Endothelial cell (in vitro differentiated cells): ENCODE results near the gene EGR1. TPM values are rescaled to one million over a fixed set of nuclear protein-coding genes. Genes with fewer than 3 reads are reported as not detected.
A peak's percentile ranks its signal among the peaks of the same experiment; 100 is the strongest.

Source experiments
- DNase-seq: peaks from one replicate; pipeline ENCODE4 v3.0.0; 2021; ENCODE audit warnings: low spot score
- H3K27ac Mint-ChIP-seq: one replicate; pipeline ENCODE4 v1.8.0; 2021; ENCODE audit warnings: mixed read lengths, inconsistent platforms; ENCODE audit not compliant: unreplicated experiment
- H3K27me3 Mint-ChIP-seq: one replicate; pipeline ENCODE4 v1.8.0; 2021; ENCODE audit warnings: mild to moderate bottlenecking, moderate library complexity, mixed read lengths, inconsistent platforms; ENCODE audit not compliant: unreplicated experiment
- H3K36me3 Mint-ChIP-seq: one replicate; pipeline ENCODE4 v1.8.0; 2021; ENCODE audit warnings: mild to moderate bottlenecking, low read depth, mixed read lengths, inconsistent platforms; ENCODE audit not compliant: unreplicated experiment
- H3K4me1 Mint-ChIP-seq: one replicate; pipeline ENCODE4 v1.8.0; 2021; ENCODE audit warnings: mild to moderate bottlenecking, mixed read lengths, inconsistent platforms; ENCODE audit not compliant: unreplicated experiment
- H3K4me3 Mint-ChIP-seq: one replicate; pipeline ENCODE4 v1.8.0; 2021; ENCODE audit warnings: mild to moderate bottlenecking, mixed read lengths, inconsistent platforms; ENCODE audit not compliant: unreplicated experiment
- H3K9me3 Mint-ChIP-seq: one replicate; pipeline ENCODE4 v1.8.0; 2021; ENCODE audit warnings: mixed read lengths, inconsistent platforms; ENCODE audit not compliant: unreplicated experiment
- total RNA-seq: library from RNA; stranded (reverse); fragmentation: NEBNext Ultra II Directional; extraction: Animal tissue kit (Norgen Biotek cat#: 25700); gene quantifications from one replicate; pipeline ENCODE4 v1.2.1, GENCODE V29; 2021; ENCODE audit not compliant: unreplicated experiment
- TF ChIP-seq, protein P1 (sequence below): fragments of 200-600 bp; sonication (generic); IDR thresholded peaks from one replicate; pipeline ENCODE4 v1.5.0; 2021; ENCODE audit warnings: antibody characterized with exemption; ENCODE audit not compliant: unreplicated experiment

EGR1 gene
- total RNA-seq, 1 donor from 2014 or later = 2.1 TPM

DNA sequence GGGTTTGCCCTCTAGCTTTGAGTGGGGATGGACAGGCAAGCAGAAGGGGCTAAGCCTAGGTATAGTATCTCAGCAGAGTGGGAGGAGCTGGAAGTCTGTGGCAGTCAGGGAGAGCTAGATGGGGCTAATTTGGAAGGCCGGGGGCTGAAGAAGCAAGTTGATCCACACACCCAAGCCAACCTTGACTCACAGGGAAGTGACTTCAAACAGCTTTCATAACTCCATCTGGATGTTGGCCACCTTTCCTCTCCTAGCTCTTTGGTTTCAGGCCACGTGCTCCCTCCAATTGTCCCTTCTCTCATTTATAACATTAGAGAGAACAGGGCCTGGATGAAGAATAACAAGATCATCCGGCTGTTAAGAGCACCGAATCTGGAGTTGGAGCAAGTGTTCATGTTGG lies 36.8 kb downstream of the EGR1 start:
- Mint-ChIP-seq H3K36me3 (peaks cover under 1% of the 10 kb centered on the region), H3K27ac (no peak overlapping the region), H3K9me3 (no peaks in the 10 kb centered on the region), H3K4me3 (no peak overlapping the region), H3K27me3 (peaks cover 3% of the 10 kb centered on the region), H3K4me1 (peaks cover 4% of the 10 kb centered on the region)
- no peak for DNase-seq
- TF ChIP-seq, protein P1, sequence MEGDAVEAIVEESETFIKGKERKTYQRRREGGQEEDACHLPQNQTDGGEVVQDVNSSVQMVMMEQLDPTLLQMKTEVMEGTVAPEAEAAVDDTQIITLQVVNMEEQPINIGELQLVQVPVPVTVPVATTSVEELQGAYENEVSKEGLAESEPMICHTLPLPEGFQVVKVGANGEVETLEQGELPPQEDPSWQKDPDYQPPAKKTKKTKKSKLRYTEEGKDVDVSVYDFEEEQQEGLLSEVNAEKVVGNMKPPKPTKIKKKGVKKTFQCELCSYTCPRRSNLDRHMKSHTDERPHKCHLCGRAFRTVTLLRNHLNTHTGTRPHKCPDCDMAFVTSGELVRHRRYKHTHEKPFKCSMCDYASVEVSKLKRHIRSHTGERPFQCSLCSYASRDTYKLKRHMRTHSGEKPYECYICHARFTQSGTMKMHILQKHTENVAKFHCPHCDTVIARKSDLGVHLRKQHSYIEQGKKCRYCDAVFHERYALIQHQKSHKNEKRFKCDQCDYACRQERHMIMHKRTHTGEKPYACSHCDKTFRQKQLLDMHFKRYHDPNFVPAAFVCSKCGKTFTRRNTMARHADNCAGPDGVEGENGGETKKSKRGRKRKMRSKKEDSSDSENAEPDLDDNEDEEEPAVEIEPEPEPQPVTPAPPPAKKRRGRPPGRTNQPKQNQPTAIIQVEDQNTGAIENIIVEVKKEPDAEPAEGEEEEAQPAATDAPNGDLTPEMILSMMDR = no peak

DNA sequence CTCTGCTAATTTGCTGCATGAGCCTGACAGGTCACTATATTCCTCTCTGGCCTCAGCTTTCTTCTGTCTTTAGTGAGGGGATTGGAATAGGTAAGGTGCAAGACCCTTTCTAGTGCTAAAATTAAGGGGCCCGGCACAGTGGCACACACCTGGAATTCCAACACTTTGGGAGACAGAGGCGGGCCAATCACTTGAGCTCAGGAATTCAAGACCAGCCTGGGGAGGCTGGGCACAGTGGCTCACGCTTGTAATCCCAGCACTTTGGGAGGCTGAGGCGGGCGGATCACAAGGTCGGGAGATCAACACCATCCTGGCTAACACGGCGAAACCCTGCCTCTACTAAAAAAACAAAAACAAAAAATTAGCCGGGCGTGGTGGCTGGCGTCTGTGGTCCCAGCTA lies 37.2 kb downstream of the EGR1 start:
- Mint-ChIP-seq H3K27ac (no peak overlapping the region), H3K4me1 (peaks cover 4% of the 10 kb centered on the region), H3K9me3 (no peaks in the 10 kb centered on the region), H3K36me3 (peaks cover 4% of the 10 kb centered on the region), H3K4me3 (no peak overlapping the region), H3K27me3 (peaks cover 3% of the 10 kb centered on the region)
- TF ChIP-seq, protein P1 = no peak
- DNase-seq = no peak

DNA sequence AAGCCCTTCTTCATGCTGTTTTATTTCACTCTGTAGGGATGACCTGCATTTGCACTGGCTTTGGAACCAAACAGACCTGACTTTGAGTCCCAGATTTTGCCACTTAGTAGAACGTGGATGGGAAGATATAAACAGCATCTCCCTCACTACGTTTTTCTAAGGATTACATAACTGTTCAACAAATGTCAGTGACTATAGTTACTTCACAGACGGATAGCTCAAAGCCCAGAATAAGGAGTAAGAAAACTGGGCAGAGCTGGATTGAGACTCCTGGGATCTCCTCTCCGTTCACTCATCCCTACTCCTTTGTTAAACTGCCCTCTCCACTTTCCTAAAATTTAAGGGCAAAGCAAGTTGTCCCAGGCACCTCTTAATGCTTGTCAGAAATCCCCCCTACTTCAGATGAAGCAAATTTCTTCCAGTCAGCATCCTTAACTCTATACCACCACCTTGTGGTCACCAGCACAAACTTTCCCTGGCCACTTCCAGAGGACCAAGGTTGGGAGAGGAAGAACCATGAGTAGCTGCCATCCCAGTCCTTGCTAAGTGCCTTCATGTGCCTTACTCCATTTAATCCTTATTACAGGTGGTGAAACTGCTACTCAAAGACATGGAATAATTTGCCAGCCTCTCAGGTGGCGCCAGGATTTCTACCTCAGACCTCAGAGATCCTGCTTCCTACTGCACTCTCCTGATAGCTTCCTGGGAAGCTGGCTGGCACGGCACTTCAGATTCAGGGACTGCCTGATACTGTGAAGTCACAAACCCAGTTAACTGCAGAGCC lies 38.4 kb downstream of the EGR1 start:
- H3K27me3 Mint-ChIP-seq = peaks cover 3% of the 10 kb centered on the region
- H3K4me3 Mint-ChIP-seq = no peak overlapping the region
- no peaks in the 10 kb centered on the region for H3K9me3 Mint-ChIP-seq
- peak; percentile 39 for DNase-seq
- H3K36me3 Mint-ChIP-seq = peaks cover 13% of the 10 kb centered on the region
- TF ChIP-seq, protein P1 = peak; percentile 61
- no peak overlapping the region for H3K27ac Mint-ChIP-seq
- H3K4me1 Mint-ChIP-seq = peaks cover 4% of the 10 kb centered on the region

DNA sequence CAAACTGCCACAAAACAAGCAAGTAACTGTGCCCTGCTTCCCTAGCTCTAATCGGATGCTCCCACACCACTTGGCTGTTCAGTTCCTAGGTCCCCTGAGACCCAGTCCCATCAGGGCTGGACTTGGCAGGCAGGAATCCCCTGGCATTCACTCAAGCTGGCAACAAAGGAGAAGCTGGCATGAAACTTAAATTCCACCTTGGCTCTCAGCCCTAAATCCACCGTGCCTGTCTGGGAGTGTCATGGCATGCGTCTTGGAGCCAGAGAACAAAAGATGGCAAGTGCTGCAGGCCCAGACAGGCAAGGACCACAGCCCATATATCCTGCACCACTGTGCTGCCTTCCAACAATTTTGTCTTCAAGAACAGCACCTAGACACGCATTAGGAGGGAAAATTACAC lies 39.5 kb downstream of the EGR1 start:
- H3K27ac Mint-ChIP-seq = no peak overlapping the region
- H3K36me3 Mint-ChIP-seq = peaks cover 20% of the 10 kb centered on the region
- no peak for DNase-seq
- H3K4me3 Mint-ChIP-seq = no peak overlapping the region
- TF ChIP-seq, protein P1 = no peak
- peaks cover 4% of the 10 kb centered on the region for H3K4me1 Mint-ChIP-seq
- H3K27me3 Mint-ChIP-seq = peaks cover 3% of the 10 kb centered on the region
- no peaks in the 10 kb centered on the region for H3K9me3 Mint-ChIP-seq
